GM12878 (cell line): ENCODE results near the gene POU6F2. TPM values are rescaled to one million over a fixed set of nuclear protein-coding genes. Genes with fewer than 3 reads are reported as not detected.

ENCODE experiments used
- ATAC-seq: fragments of 200-7000 bp; cut with Tn5 transposase; 3 replicates; pipeline ENCODE4 v1.9.1; 2020; ENCODE audit warnings: mild to moderate bottlenecking, moderate library complexity
- BruUV-seq: library from RNA; stranded (reverse); fragments of 400-500 nt; replicated peaks from 2 replicates; lab custom pipeline; 2021; lab: Mats Ljungman, UMichigan
- CTCF ChIA-PET: fragments of 300-600 bp; sonication (Branson Sonifier 250); formaldehyde crosslinking; extraction: SDS; loops from one replicate; lab custom pipeline; 2021; ENCODE audit warnings: inconsistent platforms; lab: Yijun Ruan, JAX
- POLR2A ChIA-PET: fragments of 350-600 bp; formaldehyde crosslinking; extraction: SDS; loops from one replicate; lab custom pipeline; 2021; ENCODE audit warnings: inconsistent platforms; lab: Charles Lee
- RAD21 ChIA-PET: fragments of 300-600 bp; sonication (Branson Sonifier 250); formaldehyde crosslinking; loops from one replicate; lab custom pipeline; 2023; ENCODE audit warnings: antibody characterized with exemption; ENCODE audit not compliant: unreplicated experiment; lab: Charles Lee
- SMC1A ChIA-PET: fragments of 300-600 bp; sonication (Branson Sonifier 250); formaldehyde crosslinking; loops from one replicate; lab custom pipeline; 2023; ENCODE audit not compliant: unreplicated experiment, uncharacterized antibody; lab: Charles Lee
- DNase-seq: peaks from one replicate; pipeline ENCODE4 v3.0.0-alpha.2; 2011; ENCODE audit warnings: low read depth, low spot score
- FAIRE-seq: peaks from 3 replicates; lab custom pipeline; 2011; peaks lifted over from hg19 to GRCh38; lab: Jason Lieb, UNC
- H2AFZ ChIP-seq: 2 replicates; pipeline ENCODE4 v1.6.0; 2011; ENCODE audit warnings: low read depth, low read length, control low read depth; ENCODE audit not compliant: control insufficient read depth
- H3K27ac ChIP-seq: 2 replicates; pipeline ENCODE4 v1.5.1; 2011; ENCODE audit warnings: control low read depth; ENCODE audit not compliant: control insufficient read depth, insufficient read depth
- H3K27me3 ChIP-seq, 2 experiments: replicated peaks in 1 of 2; 2 replicates each; pipeline versions ENCODE4 v1.6.0 to v1.6.1; 2011; ENCODE audit warnings: low read length in 1 of 2; ENCODE audit not compliant: control insufficient read depth in 2 of 2, insufficient read depth in 2 of 2
- H3K36me3 ChIP-seq, 2 experiments: 2 replicates each; pipeline ENCODE4 v1.5.1; 2011; ENCODE audit warnings: low read length in 1 of 2; ENCODE audit not compliant: control insufficient read depth in 2 of 2, insufficient read depth in 2 of 2
- H3K4me1 ChIP-seq: 2 replicates; pipeline ENCODE4 v1.6.1; 2011; ENCODE audit warnings: mild to moderate bottlenecking, low read length, moderate library complexity, mixed read lengths; ENCODE audit not compliant: control insufficient read depth, insufficient read depth
- H3K4me2 ChIP-seq: 2 replicates; pipeline ENCODE4 v1.6.0; 2011; ENCODE audit warnings: control low read depth; ENCODE audit not compliant: control insufficient read depth, insufficient read depth
- H3K4me3 ChIP-seq: fragments of 200-600 bp; sonication (generic); 2 replicates; pipeline ENCODE4 v1.5.1; 2016
- H3K79me2 ChIP-seq: 2 replicates; pipeline ENCODE4 v1.6.0; 2011; ENCODE audit warnings: low read length; ENCODE audit not compliant: control insufficient read depth, insufficient read depth
- H3K9ac ChIP-seq: 2 replicates; pipeline ENCODE4 v1.8.0; 2011; ENCODE audit warnings: low read length, control low read depth, mixed read lengths; ENCODE audit not compliant: control insufficient read depth, insufficient read depth
- H3K9me3 ChIP-seq: replicated peaks from 3 replicates; pipeline ENCODE4 v1.5.1; 2011; ENCODE audit warnings: mild to moderate bottlenecking, low read length; ENCODE audit not compliant: control insufficient read depth, insufficient read depth
- H4K20me1 ChIP-seq: 2 replicates; pipeline ENCODE4 v1.6.0; 2011; ENCODE audit not compliant: control insufficient read depth, insufficient read depth
- BCLAF1 ChIP-seq: fragments of 450-650 bp; IDR thresholded peaks from 2 replicates; pipeline ENCODE4 v1.6.1; 2017; ENCODE audit warnings: antibody characterized with exemption, mild to moderate bottlenecking, moderate library complexity
- BRCA1 ChIP-seq: IDR thresholded peaks from 2 replicates; pipeline ENCODE4 v1.6.1; 2011; ENCODE audit warnings: low read depth, low read length, improper control_type of control experiment
- CHD4 ChIP-seq: fragments of 200-600 bp; sonication (generic); IDR thresholded peaks from 2 replicates; pipeline ENCODE4 v1.6.1; 2016; ENCODE audit warnings: mild to moderate bottlenecking
- FOXM1 ChIP-seq: IDR thresholded peaks from 2 replicates; pipeline ENCODE4 v1.6.1; 2012; ENCODE audit warnings: low read depth, mild to moderate bottlenecking, inconsistent platforms, low read length, moderate library complexity
- HDAC2 ChIP-seq: fragments of 200-600 bp; sonication (generic); IDR thresholded peaks from 2 replicates; pipeline ENCODE4 v1.6.1; 2017
- NR2F1 ChIP-seq: fragments of 450-650 bp; conservative IDR thresholded peaks from 2 replicates; pipeline ENCODE4 v1.6.1; 2017; ENCODE audit warnings: mild to moderate bottlenecking
- POLR2A ChIP-seq: IDR thresholded peaks from 2 replicates; pipeline ENCODE4 v1.6.1; 2011; ENCODE audit warnings: low read depth, mild to moderate bottlenecking, low read length
- WGBS: methylation state at CpG from one replicate; pipeline ENCODE4 v1.1.6; 2016; ENCODE audit warnings: low lambda C conversion rate; ENCODE audit not compliant: insufficient replicate concordance, insufficient coverage; ENCODE audit errors: missing lambda C conversion rate; 5-methylcytosine and 5-hydroxymethylcytosine counted together
- in situ Hi-C: fragments of 300-500 bp; cut with MboI; formaldehyde crosslinking; loops from 9 replicates; pipeline ENCODE4 v1.14.3; 2018; ENCODE audit warnings: mixed read lengths
- intact Hi-C: fragments of 100-400 bp; cut with micrococcal nuclease; formaldehyde crosslinking; loops from one replicate; pipeline ENCODE4 v1.14.2; 2022; ENCODE audit not compliant: unreplicated experiment
- polyA plus RNA-seq, 11 experiments: library from polyadenylated mRNA; depleted of rRNA in 4 of 11; unstranded in 6 of 11; stranded (reverse) in 5 of 11; fragments of >200 nt; fragmentation: Nextera tagmentation in 4 of 11; fragmentation: Illumina TruSeq in 1 of 11; extraction: Ambion mirVana in 4 of 11; extraction: Trizol in 1 of 11; gene quantifications; 1 replicate in 1 of 11; 2 replicates in 10 of 11; pipeline versions ENCODE4 v1.2.1 to v1.2.3, GENCODE V29; 2011 to 2016; ENCODE audit warnings: inconsistent platforms in 2 of 11, missing spikeins in 2 of 11, low read depth in 1 of 11
- total RNA-seq, 4 experiments: library from RNA; depleted of rRNA in 3 of 4; stranded (reverse); fragments of >200 nt in 3 of 4; fragmentation: Illumina TruSeq in 1 of 4; extraction: Trizol in 1 of 4; gene quantifications; 2 replicates each; pipeline versions ENCODE4 v1.2.1 to v1.2.3, GENCODE V29; 2013 to 2021
- TF ChIP-seq, protein P1 (sequence below): IDR thresholded peaks from 2 replicates; pipeline ENCODE4 v1.6.1; 2011; ENCODE audit warnings: borderline replicate concordance, low read depth, mild to moderate bottlenecking, moderate library complexity, low read length; ENCODE audit not compliant: insufficient read depth, poor library complexity, severe bottlenecking

Gene POU6F2
- total and polyA plus RNA-seq, 10 of the 15 experiments (the other 5 are each of a cell fraction or from before 2014, with no cell fraction given) = 0.10 TPM; not detected in 9

GRCh38 chr7:38928506-38928905 lies 49.2 kb upstream of the POU6F2 start:
- SMC1A ChIA-PET = no interaction called here
- Histone ChIP-seq H3K4me2 (no peak overlapping the region), H3K4me3 (no peak overlapping the region), H3K4me1 (no peaks in the 10 kb centered on the region), H3K27ac (no peak overlapping the region), H3K79me2 (no peaks in the 10 kb centered on the region), H2AFZ (no peak overlapping the region), H3K9me3 (no peaks in the 10 kb centered on the region), H3K27me3 (no peaks in the 10 kb centered on the region), H4K20me1 (no peaks in the 10 kb centered on the region; the same call in 1 of the 2 replicates), H3K9ac (no peak overlapping the region), H3K36me3 (no peaks in the 10 kb centered on the region)
- no peak for TF ChIP-seq BRCA1
- RAD21 ChIA-PET = no interaction called here
- DNase-seq (no peak), ATAC-seq (no peak), FAIRE-seq (no peak)
- intact Hi-C loops (no loop called here), in situ Hi-C loops (no loop called here)
- POLR2A ChIA-PET = no interaction called here
- CTCF ChIA-PET = no interaction called here
- BruUV-seq = no TSS peak
- WGBS = 62% methylated on average over 3 of the region's 3 CpGs

- in situ Hi-C loops = loop anchor here (5.0 kb wide), 2 partner anchors 533 to 588 kb away; no protein-coding TSS in a partner anchor
- ChIA-PET RAD21 (interaction anchor here (0.7 to 1.5 kb wide), 2 partner anchors 538 to 589 kb away, joined by 3 to 4 read pairs; no protein-coding TSS in a partner anchor), POLR2A (interaction anchor here (1.0 kb wide), 1 partner anchor 23 kb away, joined by 3 read pairs; no protein-coding TSS in a partner anchor), SMC1A (interaction anchor here (0.9 to 1.2 kb wide), 2 partner anchors 11 to 99 kb away, joined by 3 read pairs; no protein-coding TSS in a partner anchor), CTCF (interaction anchor here (0.6 to 1.7 kb wide), 3 partner anchors 533 to 591 kb away, joined by 3 to 5 read pairs (median 3); no protein-coding TSS in a partner anchor)
- no peak for ATAC-seq
- Histone ChIP-seq H3K79me2 (no peaks in the 10 kb centered on the region), H2AFZ (no peak overlapping the region), H4K20me1 (no peaks in the 10 kb centered on the region; the same call in 1 of the 2 replicates), H3K36me3 (no peaks in the 10 kb centered on the region), H3K4me2 (no peak overlapping the region), H3K27ac (no peak overlapping the region), H3K9me3 (no peaks in the 10 kb centered on the region), H3K4me3 (no peak overlapping the region), H3K27me3 (no peaks in the 10 kb centered on the region), H3K9ac (no peak overlapping the region), H3K4me1 (no peaks in the 10 kb centered on the region)
- WGBS = 58% methylated on average over 7 of the region's 7 CpGs
- intact Hi-C loops = no loop called here
- BruUV-seq = no TSS peak
- DNase-seq = no peak
- FAIRE-seq = no peak
- TF ChIP-seq BCLAF1 = no peak
- TF ChIP-seq NR2F1 = no peak
- no peak for TF ChIP-seq CHD4
- TF ChIP-seq, protein P1, sequence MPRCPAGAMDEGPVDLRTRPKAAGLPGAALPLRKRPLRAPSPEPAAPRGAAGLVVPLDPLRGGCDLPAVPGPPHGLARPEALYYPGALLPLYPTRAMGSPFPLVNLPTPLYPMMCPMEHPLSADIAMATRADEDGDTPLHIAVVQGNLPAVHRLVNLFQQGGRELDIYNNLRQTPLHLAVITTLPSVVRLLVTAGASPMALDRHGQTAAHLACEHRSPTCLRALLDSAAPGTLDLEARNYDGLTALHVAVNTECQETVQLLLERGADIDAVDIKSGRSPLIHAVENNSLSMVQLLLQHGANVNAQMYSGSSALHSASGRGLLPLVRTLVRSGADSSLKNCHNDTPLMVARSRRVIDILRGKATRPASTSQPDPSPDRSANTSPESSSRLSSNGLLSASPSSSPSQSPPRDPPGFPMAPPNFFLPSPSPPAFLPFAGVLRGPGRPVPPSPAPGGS = no peak
- no peak for TF ChIP-seq FOXM1
- no peak for TF ChIP-seq BRCA1
- TF ChIP-seq POLR2A = no peak
- TF ChIP-seq HDAC2 = no peak
Observed at GRCh38 chr7:38929460-38930171, 48.1 kb upstream of the POU6F2 start.
